ENCODE measurements around the gene ZNF839.

Gene ZNF839

GRCh38 chr14:102389246-102389645 lies 69.7 kb downstream of the ZNF839 start:
- DNase-seq, result no peak

- peak; percentile 17 for DNase-seq
Measured at GRCh38 chr14:102390064-102390855, 70.7 kb downstream of the ZNF839 start.
